Keratinocyte (primary cell): ENCODE data around the gene CPHXL2. TPM values are rescaled to one million over a fixed set of nuclear protein-coding genes. Genes with fewer than 3 reads are reported as not detected.

ENCODE experiments used
- DNase-seq: peaks from one replicate; pipeline ENCODE4 v3.0.0-alpha.2; 2011; ENCODE audit warnings: low read depth, missing footprints, low spot score
- FAIRE-seq: peaks from 2 replicates; lab custom pipeline; 2011; peaks lifted over from hg19 to GRCh38; lab: Jason Lieb, UNC
- H2AFZ ChIP-seq: 2 replicates; pipeline ENCODE4 v1.6.0; 2012; ENCODE audit warnings: low read length, control low read depth, inconsistent platforms; ENCODE audit not compliant: control insufficient read depth
- H3K27ac ChIP-seq: 2 replicates; pipeline ENCODE4 v1.5.1; 2011; ENCODE audit warnings: low read length; ENCODE audit not compliant: control insufficient read depth, insufficient read depth
- H3K27me3 ChIP-seq: 3 replicates; pipeline ENCODE4 v1.6.0; 2011; ENCODE audit warnings: low read length; ENCODE audit not compliant: control insufficient read depth, insufficient read depth; ENCODE audit errors: extremely low read depth
- H3K36me3 ChIP-seq, 2 experiments: 2 replicates in 1 of 2; 3 replicates in 1 of 2; pipeline ENCODE4 v1.5.1; 2011; ENCODE audit warnings: low read length in 2 of 2, mild to moderate bottlenecking in 1 of 2; ENCODE audit not compliant: control insufficient read depth in 2 of 2, insufficient read depth in 2 of 2; ENCODE audit errors: extremely low read depth in 1 of 2
- H3K4me1 ChIP-seq: 3 replicates; pipeline ENCODE4 v1.5.1; 2011; ENCODE audit warnings: low read length; ENCODE audit not compliant: control insufficient read depth, insufficient read depth; ENCODE audit errors: extremely low read depth
- H3K4me2 ChIP-seq: 3 replicates; pipeline ENCODE4 v1.6.0; 2011; ENCODE audit warnings: low read depth, low read length; ENCODE audit not compliant: control insufficient read depth, insufficient read depth; ENCODE audit errors: extremely low read depth
- H3K4me3 ChIP-seq, 3 experiments: fragments of 200-600 bp in 1 of 3; sonication (generic) in 1 of 3; 2 replicates in 2 of 3; 3 replicates in 1 of 3; pipeline ENCODE4 v1.5.1; 2011 to 2016; ENCODE audit warnings: low read length in 3 of 3, mild to moderate bottlenecking in 3 of 3, control low read depth in 2 of 3, inconsistent platforms in 1 of 3, low read depth in 1 of 3, mixed read lengths in 1 of 3, mixed run types in 1 of 3, moderate library complexity in 1 of 3; ENCODE audit not compliant: control insufficient read depth in 2 of 3, insufficient read depth in 2 of 3; ENCODE audit errors: extremely low read depth in 1 of 3
- H3K79me2 ChIP-seq: 2 replicates; pipeline ENCODE4 v1.6.0; 2012; ENCODE audit warnings: low read length; ENCODE audit not compliant: control insufficient read depth, insufficient read depth
- H3K9ac ChIP-seq: 3 replicates; pipeline ENCODE4 v1.6.0; 2011; ENCODE audit warnings: low read length; ENCODE audit not compliant: control insufficient read depth, insufficient read depth; ENCODE audit errors: extremely low read depth
- H3K9me1 ChIP-seq: 3 replicates; pipeline ENCODE4 v1.6.0; 2011; ENCODE audit warnings: low read length; ENCODE audit not compliant: control insufficient read depth, insufficient read depth; ENCODE audit errors: extremely low read depth
- H3K9me3 ChIP-seq: 2 replicates; pipeline ENCODE4 v1.5.1; 2012; ENCODE audit warnings: low read depth, low read length; ENCODE audit not compliant: control insufficient read depth
- H4K20me1 ChIP-seq: 3 replicates; pipeline ENCODE4 v1.6.0; 2011; ENCODE audit warnings: low read length; ENCODE audit not compliant: control insufficient read depth, insufficient read depth; ENCODE audit errors: extremely low read depth
- CTCF ChIP-seq, 3 experiments: IDR thresholded peaks in 1 of 3; conservative IDR thresholded peaks in 1 of 3; optimal IDR thresholded peaks in 1 of 3; 2 replicates in 2 of 3; 3 replicates in 1 of 3; pipeline versions ENCODE3 to v1.5.1; 2011; ENCODE audit warnings: low read length in 3 of 3, mild to moderate bottlenecking in 3 of 3, moderate library complexity in 2 of 3, control low read depth in 1 of 3, inconsistent platforms in 1 of 3; ENCODE audit not compliant: insufficient read depth in 2 of 3; ENCODE audit errors: extremely low read depth in 1 of 3
- EZH2 ChIP-seq: IDR thresholded peaks from one replicate; pipeline ENCODE4 v1.6.1; 2012; ENCODE audit warnings: inconsistent platforms, mild to moderate bottlenecking, low read length, moderate library complexity
- dilution Hi-C: fragments of 300-500 bp; cut with MboI; formaldehyde crosslinking; loops from one replicate; pipeline ENCODE4 v1.7.0; 2020; ENCODE audit warnings: low sequenced_read_pairs; ENCODE audit not compliant: extremely low pct_ligation_motif_present
- polyA plus RNA-seq, 5 experiments: library from polyadenylated mRNA; depleted of rRNA in 3 of 5; stranded (reverse) in 3 of 5; stranded (forward) in 1 of 5; unstranded in 1 of 5; fragments of >200 nt; gene quantifications; 1 replicate in 1 of 5; 2 replicates in 3 of 5; 3 replicates in 1 of 5; pipeline versions ENCODE4 v1.2.1 to v1.2.3, GENCODE V29; 2011 to 2012; ENCODE audit warnings: missing spikeins in 2 of 5, low read depth in 1 of 5, low replicate concordance in 1 of 5

The CPHXL2 gene
- polyA plus RNA-seq, 1 donor (not counting 4 experiments of a cell fraction or from before 2014, with no cell fraction given) = not detected

GRCh38 chr16:75616521-75617010, 60.2 kb downstream of the CPHXL2 start:
- no peaks in the 10 kb centered on the region for H4K20me1 ChIP-seq
- H3K9me3 ChIP-seq = no peaks in the 10 kb centered on the region
- no peak overlapping the region for H3K9ac ChIP-seq
- TF ChIP-seq CTCF (optimal IDR thresholded peaks at IDR 0.05 in 1 of 3, IDR thresholded peaks at IDR 0.05 in 1 of 3, conservative IDR thresholded peaks at IDR 0.05 in 1 of 3; ENCODE audit: extremely low read depth in 1 of 3, insufficient read depth in 2 of 3, low read length in 3 of 3) = no peak
- no peak for TF ChIP-seq EZH2
- H3K4me3 ChIP-seq = no peak overlapping the region
- no peak overlapping the region for H3K4me2 ChIP-seq
- FAIRE-seq = no peak
- no peak for DNase-seq
- dilution Hi-C loops = no loop called here
- H3K27me3 ChIP-seq = no peaks in the 10 kb centered on the region
- H3K36me3 ChIP-seq = peaks cover 21 to 46% of the 10 kb centered on the region in 2 experiments
- H3K9me1 ChIP-seq = no peaks in the 10 kb centered on the region
- no peak overlapping the region for H2AFZ ChIP-seq
- no peak overlapping the region for H3K27ac ChIP-seq
- peaks cover 5% of the 10 kb centered on the region for H3K79me2 ChIP-seq
- H3K4me1 ChIP-seq = peaks cover 10% of the 10 kb centered on the region

- FAIRE-seq = no peak
- no peaks in the 10 kb centered on the region for H3K9me3 ChIP-seq
Observed at GRCh38 chr16:75615619-75616018, 61.2 kb downstream of the CPHXL2 start.

More at GRCh38 chr16:75615619-75616018, 61.2 kb downstream of the CPHXL2 start:
- no peaks in the 10 kb centered on the region for H3K27me3 ChIP-seq
- no peak overlapping the region for H3K4me3 ChIP-seq
- H3K36me3 ChIP-seq = peaks cover 23 to 49% of the 10 kb centered on the region in 2 experiments
- no peaks in the 10 kb centered on the region for H4K20me1 ChIP-seq
- no peak for DNase-seq
- dilution Hi-C loops = no loop called here
- no peaks in the 10 kb centered on the region for H3K9me1 ChIP-seq
- no peak for TF ChIP-seq EZH2
- no peak for TF ChIP-seq CTCF (optimal IDR thresholded peaks at IDR 0.05 in 1 of 3, IDR thresholded peaks at IDR 0.05 in 1 of 3, conservative IDR thresholded peaks at IDR 0.05 in 1 of 3; ENCODE audit: extremely low read depth in 1 of 3, insufficient read depth in 2 of 3, low read length in 3 of 3)
- H3K4me1 ChIP-seq = peaks cover 9% of the 10 kb centered on the region
- no peak overlapping the region for H3K27ac ChIP-seq
- H3K4me2 ChIP-seq = no peak overlapping the region
- H3K79me2 ChIP-seq = peaks cover 3% of the 10 kb centered on the region
- no peak overlapping the region for H2AFZ ChIP-seq
- no peak overlapping the region for H3K9ac ChIP-seq
